ENCODE measurements around the gene TSR3.

TSR3 gene

DNA sequence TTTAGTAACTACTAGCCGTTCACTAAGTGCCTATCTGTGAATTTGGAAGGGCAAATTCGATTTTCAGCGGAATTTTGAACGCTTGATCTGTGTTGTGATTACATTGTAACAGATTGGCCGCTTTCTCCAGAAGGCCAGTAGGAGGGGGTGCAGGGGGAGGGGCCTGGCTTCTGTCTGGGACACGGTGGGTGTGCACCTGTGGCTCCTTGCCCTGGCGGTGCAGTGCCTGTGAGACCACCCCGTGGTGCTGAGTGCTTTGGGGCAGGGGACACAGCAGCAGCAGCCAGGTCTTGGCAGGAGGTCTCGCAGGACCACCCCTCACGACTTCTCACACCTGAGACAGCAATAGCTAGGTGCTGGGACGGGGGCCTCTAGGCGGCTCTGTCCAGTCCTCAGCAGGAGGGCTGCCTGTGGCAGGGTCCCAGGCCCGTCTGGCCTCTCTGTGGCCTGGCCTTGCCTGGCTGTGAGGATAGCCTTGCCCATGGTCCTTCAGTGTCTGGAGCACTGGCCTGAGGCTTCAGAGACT lies 40.4 kb downstream of the TSR3 start:
- TF ChIP-seq, protein P1, sequence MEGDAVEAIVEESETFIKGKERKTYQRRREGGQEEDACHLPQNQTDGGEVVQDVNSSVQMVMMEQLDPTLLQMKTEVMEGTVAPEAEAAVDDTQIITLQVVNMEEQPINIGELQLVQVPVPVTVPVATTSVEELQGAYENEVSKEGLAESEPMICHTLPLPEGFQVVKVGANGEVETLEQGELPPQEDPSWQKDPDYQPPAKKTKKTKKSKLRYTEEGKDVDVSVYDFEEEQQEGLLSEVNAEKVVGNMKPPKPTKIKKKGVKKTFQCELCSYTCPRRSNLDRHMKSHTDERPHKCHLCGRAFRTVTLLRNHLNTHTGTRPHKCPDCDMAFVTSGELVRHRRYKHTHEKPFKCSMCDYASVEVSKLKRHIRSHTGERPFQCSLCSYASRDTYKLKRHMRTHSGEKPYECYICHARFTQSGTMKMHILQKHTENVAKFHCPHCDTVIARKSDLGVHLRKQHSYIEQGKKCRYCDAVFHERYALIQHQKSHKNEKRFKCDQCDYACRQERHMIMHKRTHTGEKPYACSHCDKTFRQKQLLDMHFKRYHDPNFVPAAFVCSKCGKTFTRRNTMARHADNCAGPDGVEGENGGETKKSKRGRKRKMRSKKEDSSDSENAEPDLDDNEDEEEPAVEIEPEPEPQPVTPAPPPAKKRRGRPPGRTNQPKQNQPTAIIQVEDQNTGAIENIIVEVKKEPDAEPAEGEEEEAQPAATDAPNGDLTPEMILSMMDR (conservative IDR thresholded peaks at IDR 0.05; ENCODE audit: low read length), result no peak
- no peak for DNase-seq (ENCODE audit: low read depth)
- H3K4me3 ChIP-seq (ENCODE audit: low read length), result peak overlapping the region; percentile 81

DNA sequence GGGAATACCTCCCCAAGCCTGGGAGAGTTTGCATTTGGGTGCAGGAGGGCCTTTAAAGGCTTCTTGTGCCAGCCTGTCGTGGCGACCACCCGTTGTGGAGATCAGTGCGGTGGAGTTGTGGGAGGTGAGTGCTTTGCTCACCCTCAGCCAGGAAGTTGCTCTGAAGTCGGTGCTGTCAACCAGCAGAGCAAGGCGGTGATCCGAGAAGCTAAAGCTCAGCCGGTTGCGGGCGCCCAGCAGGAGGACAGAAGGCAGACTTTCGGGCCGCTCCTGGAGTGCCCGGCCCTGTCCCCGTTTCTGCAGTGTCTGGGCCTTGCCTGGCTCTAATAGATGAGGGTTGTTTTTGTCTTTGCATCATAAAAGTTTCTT lies 40.9 kb downstream of the TSR3 start:
- peak overlapping the region; percentile 81 for H3K4me3 ChIP-seq (ENCODE audit: low read length)
- TF ChIP-seq, protein P1 (conservative IDR thresholded peaks at IDR 0.05; ENCODE audit: low read length), result no peak
- no peak for DNase-seq (ENCODE audit: low read depth)

DNA sequence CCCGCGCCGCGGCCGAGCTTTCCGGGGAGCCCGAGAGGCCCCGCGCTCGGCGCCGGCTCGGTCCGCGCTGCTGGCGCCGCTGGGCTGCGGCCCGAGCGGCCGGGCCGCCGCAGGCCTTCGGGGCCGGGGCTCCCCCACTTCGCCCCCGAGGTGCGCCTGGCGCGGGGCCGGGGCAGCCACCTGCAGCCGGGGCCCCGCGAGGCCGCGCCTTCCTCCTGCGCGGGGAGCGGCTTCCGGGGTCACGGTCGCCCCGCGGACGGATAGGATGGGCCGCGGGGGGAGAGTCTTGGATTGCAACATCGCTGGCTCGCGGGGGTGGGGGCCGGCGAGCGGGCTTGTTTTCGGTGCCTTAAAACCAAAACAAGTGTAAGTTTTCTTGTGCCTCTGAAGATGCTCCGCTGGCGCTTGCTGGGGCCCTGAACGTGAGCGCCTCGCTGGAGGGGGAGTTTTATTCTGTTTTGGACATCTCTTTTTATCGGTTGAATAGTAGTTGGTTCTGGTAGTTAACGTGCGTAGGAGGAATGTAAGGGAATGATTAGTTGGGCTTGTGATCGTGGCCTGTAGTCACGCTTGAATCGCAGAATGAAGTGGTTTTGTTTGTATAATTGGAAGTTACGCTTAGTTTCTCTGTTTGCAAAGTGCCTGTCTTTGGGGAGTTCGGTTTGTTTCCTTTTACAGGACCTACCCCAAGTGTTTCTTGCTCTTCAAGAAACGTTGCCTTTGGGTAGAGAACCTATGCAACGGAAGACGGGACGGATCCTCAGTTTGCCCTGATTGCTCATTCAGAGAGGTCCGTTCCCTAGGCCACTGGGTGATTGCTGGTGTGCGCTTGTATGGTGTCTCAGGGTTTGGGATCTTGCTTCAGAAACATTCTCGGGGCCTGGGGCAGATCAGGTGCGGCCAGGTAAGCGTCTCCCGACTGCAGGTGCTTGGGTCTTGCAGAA lies 41.5 kb downstream of the TSR3 start:
- TF ChIP-seq, protein P1 (conservative IDR thresholded peaks at IDR 0.05; ENCODE audit: low read length), result no peak
- peak; percentile 48 for DNase-seq (ENCODE audit: low read depth)
- H3K4me3 ChIP-seq (ENCODE audit: low read length), result peak overlapping the region; percentile 81

DNA sequence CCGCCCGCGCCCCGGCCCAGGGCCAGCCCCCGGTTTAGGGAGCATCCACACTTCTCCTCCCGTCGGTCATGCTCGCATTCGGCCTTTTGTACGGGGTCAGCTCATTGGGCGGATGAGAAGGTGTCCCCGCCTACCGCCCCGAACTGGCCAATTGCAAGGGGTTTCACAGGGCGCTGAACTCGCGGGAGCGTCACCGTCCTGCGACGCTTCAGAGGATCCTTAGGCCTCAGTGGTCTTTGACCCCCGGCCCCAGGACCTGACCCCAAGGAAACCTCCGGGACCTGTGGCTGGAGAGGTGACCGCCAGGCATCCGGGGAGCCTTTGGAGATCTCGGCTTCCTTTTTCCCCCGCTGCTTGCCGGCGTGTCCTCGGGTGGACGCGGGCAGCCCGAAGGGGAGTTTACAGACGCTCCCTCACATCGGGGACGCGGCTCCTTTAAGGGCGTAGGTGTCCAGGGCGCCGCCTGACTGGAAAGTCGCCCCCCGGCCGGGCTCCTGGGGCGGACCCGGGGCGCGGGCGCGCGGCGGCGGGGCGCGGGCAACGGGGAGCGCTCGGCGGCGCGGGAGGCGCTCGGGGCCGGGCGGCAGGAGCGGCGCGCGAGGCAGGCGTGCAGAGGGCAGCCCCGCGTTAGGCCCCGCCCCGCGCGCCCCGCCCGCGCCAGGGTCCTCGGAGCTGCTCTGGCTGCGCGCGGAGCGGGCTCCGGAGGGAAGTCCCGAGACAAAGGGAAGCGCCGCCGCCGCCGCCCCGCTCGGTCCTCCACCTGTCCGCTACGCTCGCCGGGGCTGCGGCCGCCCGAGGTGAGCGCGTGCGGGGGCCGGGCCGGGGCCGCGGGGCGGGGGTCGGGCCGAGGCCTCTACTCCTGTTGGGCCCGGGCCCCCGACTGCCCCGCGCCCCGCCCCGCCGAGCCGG lies 42.4 kb downstream of the TSR3 start, which contains the start of gene UBE2I:
Gene UBE2I (plus strand): TSS at position 660 of the 909 bp plus-strand sequence. CDS start 4,395 bp downstream, outside the sequence.
- DNase-seq (ENCODE audit: low read depth), result peak; percentile 98
- peak within 1 kb of the TSS; percentile 81 for H3K4me3 ChIP-seq (ENCODE audit: low read length)
- TF ChIP-seq, protein P1 (conservative IDR thresholded peaks at IDR 0.05; ENCODE audit: low read length), result no peak

DNA sequence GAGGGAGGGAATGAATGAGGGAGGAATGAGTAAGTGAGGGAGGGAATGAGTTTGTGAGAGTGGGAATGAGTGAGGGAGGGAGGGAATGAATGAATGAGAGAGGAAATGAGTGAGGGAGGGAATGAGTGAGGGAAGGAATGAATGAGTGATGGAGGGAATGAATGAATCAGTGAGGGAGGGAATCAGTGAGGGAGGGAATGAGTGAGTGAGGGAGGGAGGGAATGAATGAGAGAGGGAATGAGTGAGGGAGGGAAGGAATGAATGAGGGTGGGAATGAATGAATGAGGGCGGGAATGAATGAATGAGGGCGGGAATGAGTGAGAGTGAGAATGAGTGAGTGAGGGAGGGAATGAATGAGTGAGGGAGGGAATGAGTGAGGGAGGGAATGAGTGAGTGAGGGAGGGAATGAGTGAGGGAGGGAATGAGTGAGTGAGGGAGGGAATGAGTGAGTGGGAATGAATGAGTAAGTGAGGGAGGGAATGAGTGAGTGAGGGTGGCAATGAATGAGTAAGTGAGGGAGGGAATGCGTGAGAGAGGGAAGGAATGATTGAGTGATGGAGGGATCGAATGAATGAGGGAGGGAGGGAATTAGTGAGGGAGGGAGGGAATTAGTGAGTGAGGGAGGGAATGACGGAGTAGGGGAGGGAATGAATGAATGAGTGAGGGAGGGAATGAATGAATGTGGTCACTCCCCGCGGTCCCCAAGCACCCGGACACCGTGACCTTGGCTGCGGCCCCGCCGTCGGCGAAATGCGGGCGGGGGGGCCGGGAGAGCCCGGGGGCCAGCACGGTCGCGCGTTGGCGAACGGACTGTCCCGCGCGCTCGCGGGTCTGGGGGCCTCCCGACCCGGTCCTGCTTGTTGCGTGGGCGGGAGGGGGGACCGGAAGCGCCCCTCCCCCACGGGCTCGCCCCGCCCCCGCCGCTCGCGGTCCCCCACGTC lies 43.4 kb downstream of the TSR3 start:
- peak overlapping the region; percentile 52 for H3K4me3 ChIP-seq (ENCODE audit: low read length)
- DNase-seq (ENCODE audit: low read depth), result peak; percentile 41
- TF ChIP-seq, protein P1 (conservative IDR thresholded peaks at IDR 0.05; ENCODE audit: low read length), result no peak

DNA sequence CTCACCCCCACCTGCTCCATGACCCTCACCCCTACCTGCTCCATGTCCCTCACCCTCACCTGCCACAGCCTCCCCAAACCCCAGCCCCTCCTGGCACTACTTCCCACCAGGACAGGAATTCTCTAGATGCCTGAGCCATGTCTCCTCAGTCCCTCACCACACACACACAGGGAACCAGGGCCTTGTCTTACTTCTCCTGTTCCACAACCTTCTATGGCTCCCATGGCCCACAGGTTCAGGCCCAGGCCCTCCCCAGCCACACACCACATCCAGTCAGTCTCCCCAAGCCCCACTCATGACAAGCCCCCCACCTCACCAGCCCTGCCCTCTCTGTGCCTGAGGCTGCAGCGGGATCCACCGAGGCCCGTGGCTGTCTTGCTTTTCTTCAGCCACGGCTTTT lies 45.3 kb downstream of the TSR3 start:
- no peak for DNase-seq (ENCODE audit: low read depth)
- no peak overlapping the region for H3K4me3 ChIP-seq (ENCODE audit: low read length)
- TF ChIP-seq, protein P1 (conservative IDR thresholded peaks at IDR 0.05; ENCODE audit: low read length), result no peak
